DMS 273 (cell line): Measurements from ENCODE around the gene TPRG1L.

ENCODE experiments used
- DNase-seq: peaks from one replicate; lab custom pipeline; 2025; ENCODE audit not compliant: unreplicated experiment; lab: John Stamatoyannopoulos, UW

Gene TPRG1L

GRCh38 chr1:3677484-3677883, 52.7 kb downstream of the TPRG1L start:
- no peak for DNase-seq

GRCh38 chr1:3678361-3679097, 53.7 kb downstream of the TPRG1L start:
- peak; percentile 31 for DNase-seq

- DNase-seq, result no peak
Measured at GRCh38 chr1:3679098-3679555, 54.3 kb downstream of the TPRG1L start.
